Esophagus muscularis mucosa (tissue), 4 donors: ENCODE results near the gene MCOLN3. TPM values are rescaled to one million over a fixed set of nuclear protein-coding genes. Genes with fewer than 3 reads are reported as not detected.

Source experiments
- DNase-seq: peaks from one replicate; pipeline ENCODE4 v3.0.0-alpha.2; 2017; ENCODE audit errors: extremely low spot score
- H3K27ac ChIP-seq, 4 donors: fragments of 200-600 bp; sonication (generic); replicated peaks in 1 of 4; 1 replicate in 3 of 4; 2 replicates in 1 of 4; pipeline ENCODE4 v1.5.1; 2016 to 2019; ENCODE audit warnings: mild to moderate bottlenecking in 1 of 4
- H3K27me3 ChIP-seq, 4 donors: fragments of 200-600 bp; sonication (generic); one replicate each; pipeline versions ENCODE4 v1.5.1 to v1.6.0; 2016 to 2019
- H3K36me3 ChIP-seq, 4 donors: fragments of 200-600 bp; sonication (generic); one replicate each; pipeline ENCODE4 v1.5.1; 2016 to 2019
- H3K4me1 ChIP-seq, 4 donors: fragments of 200-600 bp; sonication (generic); one replicate each; pipeline ENCODE4 v1.5.1; 2016 to 2019
- H3K4me3 ChIP-seq, 4 donors: fragments of 200-600 bp; sonication (generic); 1 replicate in 2 of 4; 2 replicates in 2 of 4; pipeline ENCODE4 v1.5.1; 2016 to 2019; ENCODE audit warnings: mild to moderate bottlenecking in 4 of 4, moderate library complexity in 1 of 4
- H3K9me3 ChIP-seq, 4 donors: fragments of 200-600 bp; sonication (generic); 1 replicate in 3 of 4; 2 replicates in 1 of 4; pipeline ENCODE4 v1.5.1; 2016 to 2019
- EP300 ChIP-seq: sonication (generic); formaldehyde crosslinking; IDR thresholded peaks from one replicate; pipeline ENCODE4 v1.6.1; 2017; ENCODE audit warnings: antibody characterized with exemption
- POLR2A ChIP-seq: fragments of 450-650 bp; IDR thresholded peaks from one replicate; pipeline ENCODE4 v1.6.1; 2017; ENCODE audit warnings: antibody characterized with exemption, moderate library complexity, mild to moderate bottlenecking, low read depth
- POLR2AphosphoS5 ChIP-seq, 2 donors: sonication (generic); formaldehyde crosslinking; IDR thresholded peaks; one replicate each; pipeline ENCODE4 v1.6.1; 2017; ENCODE audit warnings: antibody characterized with exemption in 2 of 2
- WGBS: methylation state at CpG from one replicate; pipeline ENCODE4 v1.1.5; 2018; 5-methylcytosine and 5-hydroxymethylcytosine counted together
- intact Hi-C: fragments of 100-400 bp; cut with DNase I; formaldehyde crosslinking; loops from one replicate; pipeline ENCODE4 v1.15.1; 2023
- total RNA-seq, 4 donors: library from RNA; depleted of rRNA; stranded (reverse); fragments of >200 nt; gene quantifications; one replicate each; pipeline versions ENCODE4 v1.1.0 to v1.2.1, GENCODE V29; 2016
- TF ChIP-seq, protein P1 (sequence below), 3 experiments: fragments of 200-600 bp in 2 of 3; fragments of 450-650 bp in 1 of 3; sonication (generic) in 2 of 3; IDR thresholded peaks; one replicate each; pipeline ENCODE4 v1.5.1; 2017 to 2019; ENCODE audit warnings: antibody characterized with exemption in 3 of 3, mild to moderate bottlenecking in 2 of 3, moderate library complexity in 1 of 3

Gene MCOLN3
- total RNA-seq, 4 donors from 2014 or later = 0.65 to 2.1 (median 1.0) TPM

DNA sequence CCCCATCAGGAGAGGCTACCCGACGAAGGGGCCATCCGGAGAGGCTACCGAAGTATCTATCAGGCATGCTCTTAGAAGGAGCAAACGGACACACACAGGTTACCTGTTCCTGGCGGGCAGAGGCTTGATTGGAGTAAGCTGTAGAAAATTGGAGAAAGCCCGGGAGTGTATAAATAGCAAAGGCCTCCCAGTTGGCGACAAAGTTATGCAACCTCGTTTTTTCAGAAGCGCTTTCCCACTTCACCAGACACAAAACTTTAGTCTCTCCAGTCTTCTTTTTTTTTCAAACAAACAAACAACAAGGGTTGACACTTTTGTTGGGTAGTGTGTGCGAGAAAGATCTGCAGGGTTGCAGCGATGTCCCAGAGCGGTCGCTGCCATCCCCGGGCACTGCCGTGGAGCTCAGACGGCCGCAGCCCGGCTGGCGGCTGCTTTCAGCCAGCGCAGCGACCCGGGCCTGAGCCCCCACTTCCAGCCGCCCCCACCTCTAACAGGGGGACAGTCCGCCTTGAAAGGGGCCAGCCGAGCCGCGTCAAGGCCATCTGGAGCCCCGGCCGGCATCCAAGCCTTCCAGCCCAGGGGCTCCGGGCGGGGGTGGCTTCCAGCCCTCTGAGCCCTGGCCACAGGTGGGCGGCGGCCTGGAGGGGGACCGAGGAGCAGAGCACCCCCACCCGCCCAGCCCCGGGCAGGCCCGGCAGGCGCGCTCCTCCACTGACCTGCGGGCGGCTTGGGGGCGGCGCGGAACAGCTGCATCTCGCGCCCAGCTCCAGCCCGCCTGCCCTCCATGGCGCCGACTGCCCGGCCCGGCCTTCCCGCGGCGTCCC lies 616 bp downstream of the MCOLN3 start:
- no peak overlapping the region for H3K27ac ChIP-seq
- intact Hi-C loops = no loop called here
- TF ChIP-seq EP300 (no peak), POLR2A (no peak), POLR2AphosphoS5 (IDR thresholded peaks at IDR 0.05) (no peak)
- TF ChIP-seq, protein P1, sequence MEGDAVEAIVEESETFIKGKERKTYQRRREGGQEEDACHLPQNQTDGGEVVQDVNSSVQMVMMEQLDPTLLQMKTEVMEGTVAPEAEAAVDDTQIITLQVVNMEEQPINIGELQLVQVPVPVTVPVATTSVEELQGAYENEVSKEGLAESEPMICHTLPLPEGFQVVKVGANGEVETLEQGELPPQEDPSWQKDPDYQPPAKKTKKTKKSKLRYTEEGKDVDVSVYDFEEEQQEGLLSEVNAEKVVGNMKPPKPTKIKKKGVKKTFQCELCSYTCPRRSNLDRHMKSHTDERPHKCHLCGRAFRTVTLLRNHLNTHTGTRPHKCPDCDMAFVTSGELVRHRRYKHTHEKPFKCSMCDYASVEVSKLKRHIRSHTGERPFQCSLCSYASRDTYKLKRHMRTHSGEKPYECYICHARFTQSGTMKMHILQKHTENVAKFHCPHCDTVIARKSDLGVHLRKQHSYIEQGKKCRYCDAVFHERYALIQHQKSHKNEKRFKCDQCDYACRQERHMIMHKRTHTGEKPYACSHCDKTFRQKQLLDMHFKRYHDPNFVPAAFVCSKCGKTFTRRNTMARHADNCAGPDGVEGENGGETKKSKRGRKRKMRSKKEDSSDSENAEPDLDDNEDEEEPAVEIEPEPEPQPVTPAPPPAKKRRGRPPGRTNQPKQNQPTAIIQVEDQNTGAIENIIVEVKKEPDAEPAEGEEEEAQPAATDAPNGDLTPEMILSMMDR (IDR thresholded peaks at IDR 0.05) = no peak

DNA sequence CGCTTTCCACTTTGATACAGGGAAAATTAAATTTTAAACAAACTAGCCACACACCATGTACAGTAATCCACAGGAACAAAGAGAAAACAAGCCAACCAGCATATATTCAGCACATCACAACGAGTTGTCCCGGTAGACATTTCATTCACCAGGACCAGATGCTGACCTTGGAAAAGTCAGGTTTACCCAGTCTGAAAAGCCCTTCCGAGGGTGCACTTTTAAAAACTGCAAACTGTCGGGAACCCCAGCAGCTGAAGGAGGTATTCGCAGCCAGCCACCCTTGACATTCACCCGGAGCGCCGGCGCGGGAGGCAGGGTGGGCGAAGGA lies 1.2 kb downstream of the MCOLN3 start:
- no peak for DNase-seq
- H3K4me3 ChIP-seq = peak overlapping the region in 2 of 4 donors; percentile 57 to 70
- H3K36me3 ChIP-seq = no peaks in the 10 kb centered on the region
- no peak for TF ChIP-seq POLR2AphosphoS5 (IDR thresholded peaks at IDR 0.05)
- TF ChIP-seq, protein P1 (IDR thresholded peaks at IDR 0.05) = no peak
- TF ChIP-seq EP300 = no peak
- TF ChIP-seq POLR2A = no peak
- peaks cover 5 to 69% (median 22%) of the 10 kb centered on the region in 4 donors for H3K27me3 ChIP-seq
- peaks cover 15 to 18% (median 17%) of the 10 kb centered on the region in 4 donors for H3K4me1 ChIP-seq
- H3K27ac ChIP-seq = no peak overlapping the region
- 39% methylated on average over 12 of the region's 12 CpGs for WGBS
- no peaks in the 10 kb centered on the region for H3K9me3 ChIP-seq
- intact Hi-C loops = no loop called here

More for the DNA sequence above, 616 bp downstream of the MCOLN3 start:
- peaks cover 15 to 18% (median 17%) of the 10 kb centered on the region in 4 donors for H3K4me1 ChIP-seq
- H3K4me3 ChIP-seq = peak overlapping the region; percentile 54 to 70 (median 56)
- no peaks in the 10 kb centered on the region for H3K36me3 ChIP-seq
- no peak for DNase-seq
- 24% methylated on average over 13 of the region's 55 CpGs for WGBS
- no peaks in the 10 kb centered on the region for H3K9me3 ChIP-seq
- peaks cover 5 to 66% (median 22%) of the 10 kb centered on the region in 4 donors for H3K27me3 ChIP-seq

DNA sequence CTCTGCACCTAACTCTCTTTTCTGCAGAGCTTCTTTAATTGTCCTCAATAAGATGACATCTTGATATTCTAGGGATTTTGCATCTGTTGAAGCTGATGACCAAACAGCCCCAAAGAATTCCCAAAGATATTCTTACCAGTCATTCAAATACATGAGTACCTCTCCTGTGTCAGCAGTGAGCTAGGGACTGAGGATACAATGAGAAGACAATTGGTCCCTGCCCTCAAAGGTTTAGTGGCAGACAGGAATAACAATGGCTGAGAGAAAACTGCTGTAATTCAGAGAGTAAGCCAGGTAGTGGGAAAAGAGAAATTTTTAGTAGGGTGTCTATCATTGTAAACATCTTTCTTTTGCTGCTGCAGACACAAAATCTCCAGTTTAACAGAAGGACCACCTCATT lies 5.9 kb downstream of the MCOLN3 start:
- no peak overlapping the region for H3K4me3 ChIP-seq
- no peak for DNase-seq
- no peak overlapping the region for H3K27ac ChIP-seq
- H3K9me3 ChIP-seq = no peaks in the 10 kb centered on the region
- H3K36me3 ChIP-seq = no peaks in the 10 kb centered on the region
- H3K27me3 ChIP-seq = peaks cover 0 to 35% (median 2%) of the 10 kb centered on the region in 4 donors
- H3K4me1 ChIP-seq = peaks cover 2 to 3% (median 3%) of the 10 kb centered on the region in 4 donors
- intact Hi-C loops = no loop called here
- no peak for TF ChIP-seq POLR2A
- TF ChIP-seq EP300 = no peak
- TF ChIP-seq POLR2AphosphoS5 (IDR thresholded peaks at IDR 0.05) = no peak
- TF ChIP-seq, protein P1 (IDR thresholded peaks at IDR 0.05) = no peak

DNA sequence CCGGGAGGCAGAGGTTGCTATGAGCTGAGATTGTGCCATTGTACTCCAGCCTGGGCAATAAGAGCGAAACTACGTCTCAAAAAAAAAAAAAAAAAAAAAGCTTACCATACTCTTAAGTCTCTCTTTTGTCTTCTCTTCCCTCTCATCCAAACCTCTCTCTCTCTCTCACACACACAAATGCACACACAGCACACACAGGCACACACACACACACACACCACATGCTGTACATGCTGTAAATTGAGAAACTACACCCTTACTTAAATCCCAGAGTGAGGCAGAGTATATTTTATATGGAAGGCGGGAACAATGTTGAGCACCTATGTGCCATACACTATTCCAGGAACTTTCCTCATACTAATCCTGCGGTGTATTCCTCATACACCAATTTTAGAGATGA lies 6.5 kb downstream of the MCOLN3 start:
- Histone ChIP-seq H3K9me3 (no peaks in the 10 kb centered on the region), H3K27ac (no peak overlapping the region), H3K4me3 (no peak overlapping the region), H3K36me3 (no peaks in the 10 kb centered on the region), H3K4me1 (no peaks in the 10 kb centered on the region), H3K27me3 (peaks cover 0 to 29% (median 0%) of the 10 kb centered on the region in 4 donors)
- TF ChIP-seq, protein P1 (IDR thresholded peaks at IDR 0.05) = no peak
- TF ChIP-seq POLR2AphosphoS5 (IDR thresholded peaks at IDR 0.05) (no peak), POLR2A (no peak), EP300 (no peak)
- WGBS = 91% methylated on average over 5 of the region's 5 CpGs
- intact Hi-C loops = no loop called here
- DNase-seq = no peak

DNA sequence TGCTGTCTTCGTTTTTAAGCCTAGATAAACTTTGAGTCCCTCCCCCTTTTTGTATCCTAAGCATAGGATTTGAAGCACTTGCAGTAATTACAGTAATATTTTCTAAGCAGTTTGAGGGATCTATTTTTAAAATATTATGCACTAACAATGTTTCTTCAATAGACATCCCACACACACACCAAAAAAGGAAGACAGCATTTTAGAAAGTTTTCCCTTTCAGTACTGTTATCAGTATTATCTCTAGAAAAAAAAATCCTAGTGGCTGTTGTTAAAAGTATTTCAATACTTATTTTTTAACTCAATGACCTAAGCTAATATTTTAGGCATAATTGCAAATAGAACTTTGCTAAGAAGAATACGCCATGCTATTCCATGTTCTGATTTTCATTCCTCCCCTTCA lies 15.1 kb downstream of the MCOLN3 start:
- 64% methylated on average over 2 of the region's 2 CpGs for WGBS
- Histone ChIP-seq H3K27ac (no peak overlapping the region), H3K4me1 (no peaks in the 10 kb centered on the region), H3K9me3 (no peaks in the 10 kb centered on the region), H3K4me3 (no peak overlapping the region), H3K27me3 (no peaks in the 10 kb centered on the region), H3K36me3 (no peaks in the 10 kb centered on the region)
- no peak for DNase-seq
- intact Hi-C loops = no loop called here
- TF ChIP-seq POLR2A (no peak), POLR2AphosphoS5 (IDR thresholded peaks at IDR 0.05) (no peak), EP300 (no peak)
- TF ChIP-seq, protein P1 (IDR thresholded peaks at IDR 0.05) = no peak
